Mesendoderm (in vitro differentiated cells): ENCODE results near the gene OLFML3. TPM values are rescaled to one million over a fixed set of nuclear protein-coding genes. Genes with fewer than 3 reads are reported as not detected.

ENCODE experiments used
- DNase-seq: peaks from one replicate; pipeline ENCODE4 v3.0.0; 2013
- H2AK5ac ChIP-seq: 2 replicates; pipeline ENCODE4 v1.6.1; 2013; ENCODE audit warnings: low read length, inconsistent platforms
- H2BK120ac ChIP-seq: 2 replicates; pipeline ENCODE4 v1.6.1; 2013; ENCODE audit warnings: low read depth, mild to moderate bottlenecking, low read length, moderate library complexity, mixed read lengths
- H2BK15ac ChIP-seq: replicated peaks from 2 replicates; pipeline ENCODE4 v1.6.1; 2013; ENCODE audit warnings: low read depth, mild to moderate bottlenecking, moderate library complexity
- H2BK5ac ChIP-seq: 2 replicates; pipeline ENCODE4 v1.6.1; 2013; ENCODE audit warnings: low read length, inconsistent platforms
- H3K18ac ChIP-seq: 2 replicates; pipeline ENCODE4 v1.6.1; 2013; ENCODE audit warnings: mild to moderate bottlenecking, low read length, mixed read lengths
- H3K23ac ChIP-seq: one replicate; pipeline ENCODE4 v1.6.1; 2013; ENCODE audit warnings: low read length
- H3K27ac ChIP-seq: 2 replicates; pipeline ENCODE4 v1.5.1; 2013; ENCODE audit warnings: low read depth, mild to moderate bottlenecking, inconsistent platforms, low read length, moderate library complexity
- H3K27me3 ChIP-seq: 2 replicates; pipeline ENCODE4 v1.6.1; 2013; ENCODE audit warnings: low read length, control low read depth, mild to moderate bottlenecking, inconsistent platforms; ENCODE audit not compliant: insufficient read depth, poor library complexity
- H3K36me3 ChIP-seq: 2 replicates; pipeline ENCODE4 v1.6.1; 2013; ENCODE audit warnings: low read length, inconsistent platforms; ENCODE audit not compliant: control insufficient read depth, insufficient read depth
- H3K4ac ChIP-seq: one replicate; pipeline ENCODE4 v1.6.1; 2013; ENCODE audit warnings: low read depth, mild to moderate bottlenecking, low read length, moderate library complexity
- H3K4me1 ChIP-seq: 2 replicates; pipeline ENCODE4 v1.6.1; 2013; ENCODE audit warnings: low read depth, low read length, inconsistent platforms; ENCODE audit not compliant: control insufficient read depth
- H3K4me2 ChIP-seq: 2 replicates; pipeline ENCODE4 v1.6.1; 2013; ENCODE audit warnings: low read length
- H3K4me3 ChIP-seq: 2 replicates; pipeline ENCODE4 v1.5.1; 2013; ENCODE audit warnings: mild to moderate bottlenecking, low read length
- H3K56ac ChIP-seq: one replicate; pipeline ENCODE4 v1.6.1; 2013; ENCODE audit warnings: low read length
- H3K79me1 ChIP-seq: 2 replicates; pipeline ENCODE4 v1.6.1; 2013; ENCODE audit warnings: low read length, inconsistent platforms
- H3K79me2 ChIP-seq: 2 replicates; pipeline ENCODE4 v1.6.1; 2013; ENCODE audit warnings: mild to moderate bottlenecking, low read length; ENCODE audit not compliant: control insufficient read depth, insufficient read depth
- H3K9ac ChIP-seq: 2 replicates; pipeline ENCODE4 v1.6.1; 2013; ENCODE audit warnings: low read length, inconsistent platforms
- H4K5ac ChIP-seq: one replicate; pipeline ENCODE4 v1.6.1; 2013; ENCODE audit warnings: low read length
- H4K8ac ChIP-seq: one replicate; pipeline ENCODE4 v1.6.1; 2013; ENCODE audit warnings: low read depth, mild to moderate bottlenecking, control low read depth, low read length, moderate library complexity
- WGBS: extraction: QIAGEN DNeasy Blood & Tissue Kit; methylation state at CpG from one replicate; pipeline ENCODE4 v1.1.7; 2013; ENCODE audit warnings: low lambda C conversion rate, missing lambda C conversion rate; ENCODE audit not compliant: insufficient coverage; ENCODE audit errors: extremely low coverage; 5-methylcytosine and 5-hydroxymethylcytosine counted together
- polyA plus RNA-seq, 2 experiments: library from polyadenylated mRNA; stranded (reverse); fragments of 200-250 nt; gene quantifications; one replicate each; pipeline ENCODE4 v1.2.3, GENCODE V29; 2013

Gene OLFML3, protein sequence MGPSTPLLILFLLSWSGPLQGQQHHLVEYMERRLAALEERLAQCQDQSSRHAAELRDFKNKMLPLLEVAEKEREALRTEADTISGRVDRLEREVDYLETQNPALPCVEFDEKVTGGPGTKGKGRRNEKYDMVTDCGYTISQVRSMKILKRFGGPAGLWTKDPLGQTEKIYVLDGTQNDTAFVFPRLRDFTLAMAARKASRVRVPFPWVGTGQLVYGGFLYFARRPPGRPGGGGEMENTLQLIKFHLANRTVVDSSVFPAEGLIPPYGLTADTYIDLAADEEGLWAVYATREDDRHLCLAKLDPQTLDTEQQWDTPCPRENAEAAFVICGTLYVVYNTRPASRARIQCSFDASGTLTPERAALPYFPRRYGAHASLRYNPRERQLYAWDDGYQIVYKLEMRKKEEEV
- 57.4 TPM for polyA plus RNA-seq (2013, experiment 1 of 2)
- polyA plus RNA-seq (2013, experiment 2 of 2) = 60.0 TPM

DNA sequence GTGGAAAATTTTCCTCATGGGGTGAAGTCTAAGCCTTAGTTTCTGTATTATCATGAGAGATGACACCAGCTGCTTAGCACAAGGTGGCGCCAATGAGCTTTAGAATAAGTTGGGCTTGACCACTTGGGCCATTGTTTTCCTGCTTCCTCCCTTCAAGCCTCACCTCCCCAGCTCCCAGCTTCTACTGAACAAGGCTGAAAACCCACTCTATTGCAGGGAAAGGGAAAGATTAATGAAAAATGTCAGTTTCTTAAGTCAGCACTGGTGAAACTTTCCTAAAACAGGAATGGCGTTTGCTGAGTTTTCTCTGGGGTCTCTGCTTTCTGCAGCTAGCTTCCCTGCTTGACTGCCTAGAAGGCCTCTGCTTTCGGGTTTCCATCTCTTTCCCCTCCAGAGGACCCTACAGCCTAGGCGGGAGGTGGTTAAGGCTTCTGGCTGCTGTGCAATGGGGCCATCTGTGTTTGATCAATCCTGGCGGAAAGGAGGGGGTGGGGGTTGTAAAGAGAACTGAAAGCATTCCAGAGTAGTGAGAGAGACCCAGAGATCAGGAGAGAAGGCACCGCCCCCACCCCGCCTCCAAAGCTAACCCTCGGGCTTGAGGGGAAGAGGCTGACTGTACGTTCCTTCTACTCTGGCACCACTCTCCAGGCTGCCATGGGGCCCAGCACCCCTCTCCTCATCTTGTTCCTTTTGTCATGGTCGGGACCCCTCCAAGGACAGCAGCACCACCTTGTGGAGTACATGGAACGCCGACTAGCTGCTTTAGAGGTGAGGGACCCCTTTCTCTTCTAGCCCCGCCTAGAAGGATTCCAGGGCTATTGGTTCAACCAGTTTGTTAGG is at the start of gene OLFML3:
TSS of gene OLFML3 (plus strand) at position 612 of the 840 bp plus-strand sequence. CDS start at position 655, 43 bp downstream.
- no peak within 1 kb of the TSS for H3K23ac ChIP-seq
- H3K79me2 ChIP-seq = no peaks in the 10 kb centered on the region
- H4K5ac ChIP-seq = no peak within 1 kb of the TSS
- H3K27me3 ChIP-seq = no peaks in the 10 kb centered on the region
- H3K4me2 ChIP-seq = peak within 1 kb of the TSS; percentile 31
- H2BK120ac ChIP-seq = no peak within 1 kb of the TSS
- H3K9ac ChIP-seq = peak within 1 kb of the TSS; percentile 68
- H2BK15ac ChIP-seq = no peak within 1 kb of the TSS
- peak within 1 kb of the TSS; percentile 18 for H3K4ac ChIP-seq
- H3K36me3 ChIP-seq = no peaks in the 10 kb centered on the region
- DNase-seq = peak; percentile 97
- no peak within 1 kb of the TSS for H4K8ac ChIP-seq
- H3K4me1 ChIP-seq = peaks cover 5% of the 10 kb centered on the region
- peak within 1 kb of the TSS; percentile 14 for H2BK5ac ChIP-seq
- H3K27ac ChIP-seq = peak within 1 kb of the TSS; percentile 79
- H2AK5ac ChIP-seq = no peak within 1 kb of the TSS
- peak within 1 kb of the TSS; percentile 46 for H3K18ac ChIP-seq
- H3K56ac ChIP-seq = peak within 1 kb of the TSS; percentile 74
- H3K4me3 ChIP-seq = no peak within 1 kb of the TSS
- H3K79me1 ChIP-seq = peaks cover 3% of the 10 kb centered on the region
- no CpG with 5 or more reads among the region's 13 CpGs for WGBS

DNA sequence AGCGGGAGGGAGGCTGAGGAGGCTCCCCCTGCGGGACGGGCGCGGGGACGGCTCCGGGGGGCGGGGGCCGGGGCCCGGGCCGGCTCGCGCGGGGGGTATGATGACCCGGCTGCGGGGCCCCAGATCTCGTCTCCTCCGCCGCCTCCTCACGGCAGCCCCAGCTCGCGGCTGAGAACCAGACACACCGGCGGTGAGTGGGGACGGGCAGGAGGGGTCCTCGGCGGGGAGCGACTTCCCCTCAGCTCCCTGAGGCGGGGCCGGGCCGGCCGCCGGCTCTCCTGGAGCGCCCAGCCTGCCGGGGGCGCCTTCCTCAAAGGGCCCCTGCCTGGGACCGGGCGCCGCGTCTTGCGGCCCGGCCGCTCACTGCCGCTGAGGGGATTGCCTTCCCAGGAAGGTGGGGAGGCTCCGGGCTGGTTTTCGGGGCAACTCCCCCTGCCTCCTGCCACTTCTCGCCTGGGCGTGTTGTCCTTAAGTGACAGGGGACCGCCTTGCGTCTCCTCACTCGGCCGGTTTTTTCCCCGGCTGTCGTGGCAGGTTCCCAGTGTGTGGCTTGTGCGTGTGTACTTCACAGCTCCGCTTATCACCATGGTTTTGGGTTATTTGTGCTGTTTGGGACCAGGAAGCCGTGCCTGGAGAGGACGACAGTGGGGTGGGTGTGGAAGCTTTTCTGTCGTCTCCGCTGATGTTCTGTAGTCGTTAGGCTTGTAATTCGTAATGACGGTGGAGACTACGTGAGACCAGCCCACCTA is 49.4 kb upstream of the OLFML3 start:
- Histone ChIP-seq H3K4me1 (no peaks in the 10 kb centered on the region), H3K4me3 (peak overlapping the region; percentile 89), H2BK5ac (no peak overlapping the region), H3K4me2 (peak overlapping the region; percentile 84), H3K27me3 (no peaks in the 10 kb centered on the region), H2BK120ac (no peak overlapping the region), H3K56ac (peak overlapping the region; percentile 89), H3K27ac (peak overlapping the region; percentile 49), H4K5ac (no peak overlapping the region), H3K18ac (peak overlapping the region; percentile 88), H3K79me2 (peaks cover 34% of the 10 kb centered on the region), H3K4ac (peak overlapping the region; percentile 63), H3K9ac (peak overlapping the region; percentile 86), H3K36me3 (no peaks in the 10 kb centered on the region), H3K23ac (peak overlapping the region; percentile 11), H4K8ac (no peak overlapping the region), H3K79me1 (peaks cover 7% of the 10 kb centered on the region), H2BK15ac (no peak overlapping the region), H2AK5ac (no peak overlapping the region)
- no CpG with 5 or more reads among the region's 64 CpGs for WGBS
- DNase-seq = peak; percentile 66

DNA sequence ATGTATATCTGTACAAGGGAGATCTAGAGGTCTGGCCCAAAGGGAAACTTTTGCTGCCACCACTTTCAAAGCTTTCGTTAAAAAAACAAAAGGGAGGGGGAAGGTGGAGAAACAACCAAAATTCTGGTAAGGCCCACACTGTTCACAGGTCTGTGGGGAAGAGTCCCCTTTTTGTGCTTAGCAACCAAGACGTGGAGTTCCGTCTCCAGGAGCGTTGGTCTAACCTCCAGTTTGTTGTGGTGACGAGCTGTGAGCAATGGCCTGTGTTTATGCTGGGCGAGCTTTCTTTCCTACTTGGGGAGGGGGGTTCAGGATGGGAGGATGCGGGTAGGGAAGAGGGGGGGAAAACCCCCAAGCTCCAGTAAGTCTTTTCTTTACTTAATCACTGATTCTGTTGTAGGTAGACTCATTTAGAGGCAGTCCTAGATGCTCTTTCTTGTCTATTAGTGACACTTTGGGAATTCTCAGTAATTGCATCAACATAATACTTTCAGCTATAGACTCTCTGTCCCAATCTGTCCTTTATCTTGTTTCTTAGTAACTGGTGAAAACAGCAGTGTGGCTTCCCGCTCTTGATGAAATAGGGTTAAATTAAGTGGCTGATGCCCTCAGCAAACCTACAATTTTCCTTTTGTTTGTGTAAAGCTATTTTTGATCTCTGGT is 48.6 kb upstream of the OLFML3 start:
- WGBS = no CpG with 5 or more reads among the region's 8 CpGs
- peak overlapping the region; percentile 89 for H3K56ac ChIP-seq
- H3K23ac ChIP-seq = no peak overlapping the region
- H4K8ac ChIP-seq = no peak overlapping the region
- no peaks in the 10 kb centered on the region for H3K36me3 ChIP-seq
- DNase-seq = peak; percentile 72
- H3K4me1 ChIP-seq = no peaks in the 10 kb centered on the region
- H3K4ac ChIP-seq = no peak overlapping the region
- H2AK5ac ChIP-seq = no peak overlapping the region
- no peak overlapping the region for H4K5ac ChIP-seq
- H2BK120ac ChIP-seq = no peak overlapping the region
- no peak overlapping the region for H3K27ac ChIP-seq
- no peak overlapping the region for H2BK5ac ChIP-seq
- H3K4me3 ChIP-seq = peak overlapping the region; percentile 89
- H3K27me3 ChIP-seq = no peaks in the 10 kb centered on the region
- peaks cover 10% of the 10 kb centered on the region for H3K79me1 ChIP-seq
- H2BK15ac ChIP-seq = no peak overlapping the region
- H3K18ac ChIP-seq = no peak overlapping the region
- peak overlapping the region; percentile 84 for H3K4me2 ChIP-seq
- H3K79me2 ChIP-seq = peaks cover 40% of the 10 kb centered on the region
- peak overlapping the region; percentile 86 for H3K9ac ChIP-seq

DNA sequence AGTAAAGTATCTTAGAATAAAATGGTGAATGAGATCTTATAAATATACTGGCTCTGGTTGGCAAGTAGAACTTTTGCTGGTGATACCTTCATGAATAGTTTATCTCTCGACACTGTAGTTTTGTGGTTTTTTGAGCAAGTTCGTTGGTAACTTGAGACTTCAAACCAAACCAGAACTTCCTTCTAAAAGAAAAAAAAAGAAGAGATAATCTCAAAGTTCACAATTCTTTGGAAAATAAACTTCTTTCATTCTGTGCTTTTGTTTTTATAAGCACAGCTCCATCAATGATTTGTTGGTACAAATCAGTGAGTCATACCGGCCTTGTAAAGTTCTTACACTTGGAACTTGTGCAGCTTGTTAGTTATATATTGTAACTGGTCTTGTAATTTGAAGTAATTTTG is 47.8 kb upstream of the OLFML3 start:
- no peak overlapping the region for H3K27ac ChIP-seq
- H2BK5ac ChIP-seq = no peak overlapping the region
- H3K4me3 ChIP-seq = no peak overlapping the region

DNA sequence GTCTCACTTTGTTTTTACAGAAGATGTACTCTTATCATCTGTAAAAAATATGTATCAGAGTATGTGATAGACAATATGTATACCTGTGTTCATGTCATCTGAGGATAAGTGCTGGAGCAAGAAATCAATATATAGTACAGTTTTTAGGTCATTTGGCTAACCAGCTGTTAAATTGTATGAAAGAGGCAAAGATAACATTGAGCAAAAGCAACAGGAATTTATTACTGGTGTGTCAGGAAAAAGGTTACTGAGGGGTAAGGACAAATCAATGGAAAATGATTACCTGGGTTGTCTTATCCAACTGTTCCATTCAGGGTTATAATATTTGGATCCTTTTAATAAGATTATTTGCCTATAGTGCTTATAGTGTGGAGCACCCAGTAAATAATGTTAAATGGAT is 45.3 kb upstream of the OLFML3 start:
- Histone ChIP-seq H2BK5ac (no peak overlapping the region), H3K79me2 (peaks cover 47% of the 10 kb centered on the region), H3K23ac (no peak overlapping the region), H4K5ac (no peak overlapping the region), H2BK15ac (no peak overlapping the region), H3K56ac (no peak overlapping the region), H4K8ac (no peak overlapping the region), H3K4me3 (no peak overlapping the region), H3K9ac (no peak overlapping the region), H2AK5ac (no peak overlapping the region), H3K4me2 (no peak overlapping the region), H3K27me3 (no peaks in the 10 kb centered on the region), H3K36me3 (no peaks in the 10 kb centered on the region), H3K4ac (no peak overlapping the region), H2BK120ac (no peak overlapping the region), H3K27ac (no peak overlapping the region), H3K4me1 (peaks cover 2% of the 10 kb centered on the region), H3K18ac (no peak overlapping the region), H3K79me1 (peaks cover 13% of the 10 kb centered on the region)
- DNase-seq = no peak

More for the DNA sequence above, 47.8 kb upstream of the OLFML3 start:
- Histone ChIP-seq H3K79me1 (peaks cover 10% of the 10 kb centered on the region), H3K79me2 (peaks cover 42% of the 10 kb centered on the region), H3K9ac (no peak overlapping the region), H3K56ac (no peak overlapping the region), H3K27me3 (no peaks in the 10 kb centered on the region), H4K8ac (no peak overlapping the region), H4K5ac (no peak overlapping the region), H3K4ac (no peak overlapping the region), H3K36me3 (no peaks in the 10 kb centered on the region), H2AK5ac (no peak overlapping the region), H3K23ac (no peak overlapping the region), H2BK120ac (no peak overlapping the region), H2BK15ac (no peak overlapping the region), H3K18ac (no peak overlapping the region), H3K4me2 (no peak overlapping the region), H3K4me1 (no peaks in the 10 kb centered on the region)
- DNase-seq = no peak
- no CpG with 5 or more reads among the region's 3 CpGs for WGBS
